HG03469 (cell line): ENCODE measurements around the gene CXXC1.
"Not testable (repeated sequence)": the region's sequence is repeated elsewhere in the genome, so short reads cannot be mapped to it uniquely, and the experiment has no call there.

ENCODE experiments used
- ATAC-seq: cut with Tn5 transposase; IDR thresholded peaks from one replicate; pipeline ENCODE4 v1.9.1; 2021; ENCODE audit warnings: mild to moderate bottlenecking, moderate library complexity, moderate number of reproducible peaks; ENCODE audit not compliant: unreplicated experiment

CXXC1 gene

GRCh38 chr18:50298443-50299284 is 11.2 kb upstream of the CXXC1 start:
- ATAC-seq, result no peak

DNA sequence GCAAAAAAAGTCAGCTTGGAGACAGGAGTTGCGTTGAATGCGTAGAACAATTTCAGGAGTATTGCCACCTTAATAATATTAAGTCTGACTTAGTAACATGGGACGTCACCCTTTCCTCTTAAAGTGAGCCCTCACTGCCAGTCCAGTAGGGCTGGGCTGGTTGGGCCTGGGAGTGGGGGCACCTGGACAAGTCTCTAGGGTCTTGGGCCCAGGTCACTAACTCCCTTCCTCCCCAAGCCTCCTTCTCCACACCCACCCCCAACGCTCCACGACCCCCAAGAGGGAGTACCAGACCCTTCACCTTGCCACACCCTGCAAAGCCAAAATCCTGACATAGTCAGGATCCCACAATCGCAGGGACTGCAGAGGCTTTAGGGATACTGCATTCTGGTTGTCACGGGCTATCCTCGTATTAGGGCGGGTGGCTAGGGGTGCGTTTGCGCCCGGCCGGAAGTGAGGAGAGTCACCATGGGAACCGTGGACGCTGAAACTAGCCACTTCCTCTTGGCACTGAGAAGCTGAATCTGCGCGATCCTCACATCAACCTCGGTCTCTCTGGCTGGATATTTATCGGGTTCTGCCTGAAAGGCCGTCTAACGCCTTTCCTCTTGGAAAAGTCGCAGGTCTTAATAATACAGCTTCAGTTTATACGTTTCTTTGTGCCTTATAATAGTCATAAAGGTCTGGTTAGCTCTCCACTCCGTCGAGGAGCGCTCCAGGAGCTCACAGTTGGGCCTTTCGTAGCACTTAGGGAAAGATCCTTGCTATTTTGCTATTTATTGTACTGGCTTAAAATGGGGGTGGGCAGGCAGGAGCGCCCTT is 10.3 kb upstream of the CXXC1 start:
- peak; percentile 95 for ATAC-seq

GRCh38 chr18:50293039-50293438 is 5.5 kb upstream of the CXXC1 start:
- ATAC-seq, result no peak

DNA sequence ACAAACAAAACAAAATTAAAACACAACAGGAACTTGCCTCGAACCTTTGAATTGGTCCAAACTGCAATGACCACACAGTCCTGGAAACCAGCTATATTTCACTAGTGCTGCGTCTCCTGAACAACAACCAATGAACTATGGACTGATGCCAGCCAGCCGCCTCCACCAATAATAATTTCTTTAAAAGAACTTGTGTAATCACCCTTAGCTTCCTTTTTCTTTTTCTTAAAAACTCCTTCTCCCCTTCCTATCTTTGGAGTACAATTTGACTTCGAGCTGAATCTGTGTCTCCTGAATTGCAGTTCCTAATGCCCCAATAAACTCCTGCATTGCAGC is 1.6 kb upstream of the CXXC1 start:
- ATAC-seq, result no peak

DNA sequence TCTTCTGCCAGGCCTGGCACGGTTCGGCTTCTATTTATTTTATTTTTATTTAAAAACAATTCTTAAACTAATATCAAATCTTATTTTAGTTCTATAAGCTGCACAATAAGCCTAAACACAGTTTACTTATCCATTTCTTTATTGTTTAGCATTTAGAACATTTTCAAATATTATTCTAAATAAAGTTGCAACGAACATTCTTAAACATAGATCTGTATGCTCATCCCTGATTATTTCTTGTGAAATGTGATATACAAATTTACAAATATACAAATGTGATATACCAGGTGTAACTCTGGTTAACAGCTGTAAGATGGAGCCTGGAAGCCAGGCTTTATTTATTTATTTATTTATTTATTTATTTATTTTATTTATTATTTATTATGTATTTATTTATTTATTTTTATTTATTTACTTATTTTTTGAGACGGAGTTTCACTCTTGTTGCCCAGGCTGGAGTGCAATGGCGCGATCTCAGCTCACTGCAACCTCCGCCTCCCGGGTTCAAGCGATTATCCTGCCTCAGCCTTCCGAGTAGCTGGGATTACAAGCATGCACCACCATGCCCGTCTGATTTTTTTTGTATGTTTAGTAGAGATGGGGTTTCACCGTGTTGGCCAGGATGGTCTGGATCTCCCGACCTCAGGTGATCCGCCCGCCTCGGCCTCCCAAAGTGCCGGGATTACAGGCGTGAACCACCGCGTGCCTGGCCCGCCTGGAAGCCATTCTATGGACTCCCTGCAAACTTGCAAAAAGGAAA is 1.0 kb upstream of the CXXC1 start:
- not testable (repeated sequence) for ATAC-seq

DNA sequence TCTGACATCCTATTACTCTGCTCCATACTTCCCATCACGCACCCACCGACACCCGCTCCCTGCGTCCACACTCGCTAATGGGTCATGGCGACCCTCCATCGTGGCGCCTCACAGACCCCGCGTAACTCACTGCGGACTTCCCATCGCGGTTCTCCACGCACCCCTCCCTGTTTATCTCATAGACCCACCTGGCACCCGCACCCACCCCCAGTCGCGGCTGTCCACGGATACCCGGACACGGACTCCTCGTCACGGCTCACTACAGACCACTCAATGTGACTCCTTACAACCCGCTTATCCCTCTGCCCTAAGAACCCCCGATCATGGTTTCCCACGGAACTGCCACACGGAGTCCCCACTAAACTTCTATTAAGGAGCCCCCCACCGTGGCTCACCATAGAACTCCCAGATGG is 458 bp downstream of the CXXC1 start:
- ATAC-seq, result no peak

DNA sequence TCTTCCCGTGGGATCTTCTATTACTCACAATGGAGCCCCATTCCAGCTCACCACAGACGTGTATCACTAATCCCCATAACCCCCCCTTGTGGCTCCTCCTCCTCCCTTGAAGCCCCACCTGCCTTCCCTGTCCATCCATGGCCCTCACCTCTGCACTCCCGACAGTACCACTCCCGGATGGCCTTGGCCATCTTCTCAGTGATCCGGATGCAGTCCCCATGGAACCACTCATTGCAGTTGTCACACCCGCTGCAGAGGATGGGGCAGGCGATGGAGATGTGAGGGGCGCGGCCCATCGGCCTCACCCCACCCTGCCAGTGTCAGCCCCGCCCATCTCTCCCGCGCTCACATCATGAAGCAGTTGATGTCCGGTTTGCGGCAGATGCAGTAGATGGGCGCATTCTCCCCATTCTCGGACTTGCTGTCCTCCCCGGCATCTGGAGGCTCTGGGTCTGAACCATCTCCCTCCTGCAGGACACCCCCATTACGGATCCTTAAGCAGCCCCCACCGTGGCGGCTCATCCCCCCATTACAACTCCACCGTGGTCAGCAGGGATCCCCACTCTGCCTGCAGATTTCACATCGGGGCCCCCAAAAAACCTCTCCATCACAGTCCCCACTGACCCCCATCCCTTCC is 983 bp downstream of the CXXC1 start:
- ATAC-seq, result no peak

- no peak for ATAC-seq
Observed at GRCh38 chr18:50285631-50286321, 1.7 kb downstream of the CXXC1 start.

- ATAC-seq, result no peak
Observed at GRCh38 chr18:50285071-50285470, 2.4 kb downstream of the CXXC1 start.

DNA sequence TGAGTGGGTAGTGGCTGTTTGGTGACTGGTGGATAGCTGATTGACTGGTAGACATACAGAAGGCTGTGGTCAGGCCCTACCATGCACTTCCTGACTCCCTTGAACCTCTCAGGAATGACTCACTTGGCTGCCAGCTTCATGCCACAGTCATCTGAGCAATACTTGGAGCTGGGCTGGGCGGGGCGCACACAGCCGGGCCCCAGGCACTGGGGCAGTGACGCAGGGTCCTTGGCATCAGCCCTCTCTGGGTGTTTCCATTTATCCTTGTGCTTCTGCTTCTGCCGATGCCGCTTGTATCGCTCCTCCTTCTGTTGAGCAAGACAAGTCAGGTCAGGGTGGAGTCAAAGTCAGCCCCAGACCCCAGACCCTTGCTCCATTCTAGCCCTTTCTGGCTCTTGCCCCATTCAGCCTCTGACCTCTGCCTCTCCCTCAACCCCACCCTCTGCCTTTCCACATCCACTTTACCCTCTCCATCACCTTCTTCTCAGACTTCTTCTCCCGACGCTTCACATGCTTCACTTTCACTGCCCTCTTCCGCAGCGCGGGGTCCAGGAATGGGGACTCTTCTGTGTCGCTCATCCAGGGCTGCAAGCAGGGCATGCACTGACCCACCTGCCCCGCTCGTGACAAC is 3.1 kb downstream of the CXXC1 start:
- ATAC-seq, result no peak

DNA sequence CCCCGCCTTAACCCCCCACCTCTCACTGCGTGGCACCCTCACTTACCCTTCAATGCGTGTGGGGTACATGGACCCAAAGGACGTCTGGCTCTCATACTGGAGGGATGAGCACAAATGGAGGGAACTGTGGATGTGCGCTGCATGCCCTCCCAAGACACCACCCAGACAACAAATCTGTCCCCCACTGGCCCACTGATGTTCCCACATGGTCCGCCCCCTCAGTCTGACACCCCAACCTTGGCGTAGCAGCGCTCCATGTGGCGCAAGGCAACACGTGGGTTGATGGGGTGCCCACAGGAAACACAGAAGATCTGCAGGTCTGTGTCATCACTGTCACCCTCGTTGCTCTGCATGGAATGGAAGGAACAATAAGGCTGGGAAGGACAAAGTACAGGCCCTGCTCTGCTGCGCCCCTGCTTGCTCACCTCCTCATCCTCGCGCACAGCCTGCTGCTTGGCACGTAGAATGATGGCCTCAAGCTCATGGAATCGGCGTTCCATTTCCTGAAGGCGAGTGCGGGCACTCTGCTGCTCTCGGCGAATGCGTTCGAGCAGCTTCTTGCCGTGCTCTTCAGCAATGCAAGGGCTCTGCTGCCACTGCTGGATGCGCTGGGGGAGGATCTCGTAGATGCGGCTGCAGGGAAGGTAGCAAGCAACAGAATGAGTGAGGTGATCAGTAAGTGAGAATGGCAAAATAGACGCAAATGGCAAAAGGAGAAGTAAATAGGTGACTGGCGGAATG is 3.9 kb downstream of the CXXC1 start:
- no peak for ATAC-seq

GRCh38 chr18:50282521-50283335 is 4.8 kb downstream of the CXXC1 start:
- ATAC-seq, result no peak

DNA sequence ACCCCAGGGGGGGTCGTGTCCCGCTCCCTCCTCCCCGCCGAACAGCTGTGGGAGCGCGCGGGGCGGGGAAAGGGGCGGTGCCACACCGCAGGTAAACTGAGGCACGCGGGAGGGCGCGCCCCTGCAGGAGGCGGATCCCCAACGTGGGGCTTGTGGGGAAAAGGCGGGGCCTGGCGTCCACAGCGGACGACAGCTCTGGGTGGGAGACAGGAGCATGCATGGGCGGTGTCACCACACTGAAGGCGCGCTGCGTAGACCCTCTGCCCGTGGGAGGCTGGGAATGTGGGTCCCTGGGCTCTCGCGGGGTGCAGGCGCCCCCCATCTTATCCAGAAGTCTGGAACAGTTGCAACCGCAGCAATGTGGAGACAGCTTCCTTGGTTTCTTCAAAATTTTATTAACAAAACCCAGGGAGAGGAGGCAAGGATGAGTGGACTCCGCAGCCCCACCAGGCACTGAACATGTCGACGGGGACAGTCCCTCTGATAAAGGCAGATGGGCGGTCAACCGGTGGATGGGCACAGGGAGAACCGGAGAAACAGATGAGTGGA is 5.4 kb downstream of the CXXC1 start:
- no peak for ATAC-seq

DNA sequence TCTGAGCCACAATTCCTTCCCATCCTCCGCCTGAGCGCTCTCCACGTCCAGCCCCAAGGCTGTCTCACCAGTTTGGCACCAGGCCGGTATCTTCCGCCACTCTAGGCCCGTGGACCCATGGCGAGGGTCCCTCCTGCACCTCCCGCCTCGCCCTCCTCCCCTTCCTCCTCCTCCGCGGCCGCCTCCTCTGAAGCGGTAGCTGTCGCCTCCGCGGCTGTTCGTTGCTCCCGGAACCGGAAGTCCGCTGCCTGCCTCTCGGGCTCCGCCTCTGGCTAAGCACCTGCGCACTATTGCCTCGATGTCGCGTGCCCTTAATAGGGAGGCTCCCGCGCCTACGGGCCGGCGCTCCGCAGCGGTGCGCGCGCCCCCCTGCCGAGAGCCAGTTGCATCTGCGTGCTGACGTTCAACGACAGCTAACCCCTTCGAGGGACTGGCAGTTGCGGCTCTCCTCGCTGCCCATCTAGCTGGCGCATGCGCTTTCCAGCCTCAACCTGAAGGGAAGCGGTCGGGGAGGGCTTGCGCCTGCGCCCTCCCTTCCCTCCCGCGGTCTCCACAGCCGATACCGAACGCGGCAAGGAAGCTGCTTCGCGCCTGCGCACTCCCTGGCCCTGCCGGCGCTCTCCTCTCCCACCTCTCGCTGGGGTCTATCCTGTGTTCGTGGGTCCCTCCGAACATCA is 6.1 kb downstream of the CXXC1 start, which contains the start of gene MBD1:
Gene MBD1 (minus strand): TSS at position 229 of the 677 bp plus-strand sequence. CDS start 1,531 bp downstream, outside the sequence.
- ATAC-seq, result peak; percentile 85

- no peak for ATAC-seq
Observed at GRCh38 chr18:50280707-50281294, 6.7 kb downstream of the CXXC1 start.

GRCh38 chr18:50279752-50280151 is 7.7 kb downstream of the CXXC1 start:
- no peak for ATAC-seq

DNA sequence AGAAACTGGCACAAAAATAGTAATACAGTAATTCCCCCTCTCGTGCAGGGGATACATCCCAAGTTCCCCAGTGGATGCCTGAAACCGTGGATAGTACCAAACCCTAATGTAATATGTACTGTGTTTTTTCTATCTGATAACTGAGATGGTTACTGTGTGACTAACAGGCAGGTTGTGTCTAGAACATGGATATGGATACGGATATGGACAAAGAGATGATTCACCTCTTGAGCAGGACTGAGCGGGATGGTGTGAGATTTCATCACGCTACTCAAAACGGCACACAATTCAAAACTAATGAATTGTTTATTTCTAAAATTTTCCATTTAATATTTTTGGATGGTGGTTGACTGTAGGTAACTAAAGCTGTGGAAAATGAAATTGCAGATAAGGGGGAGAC is 9.6 kb downstream of the CXXC1 start:
- ATAC-seq, result no peak
